BE2C (cell line): ENCODE measurements around the gene PRKD1.

Source experiments
- DNase-seq: peaks from one replicate; pipeline ENCODE4 v3.0.0-alpha.2; 2020
- H3K27me3 ChIP-seq: fragments of 250-450 bp; sonication (Bioruptor Pico); 2 replicates; pipeline ENCODE4 v1.5.1; 2020; ENCODE audit warnings: mild to moderate bottlenecking
- H3K36me3 ChIP-seq: fragments of 250-450 bp; sonication (Bioruptor Pico); 2 replicates; pipeline ENCODE4 v1.5.1; 2020; ENCODE audit warnings: mild to moderate bottlenecking
- H3K4me1 ChIP-seq: fragments of 250-450 bp; sonication (Bioruptor Pico); 2 replicates; pipeline ENCODE4 v1.5.1; 2020
- H3K4me3 ChIP-seq: 2 replicates; pipeline ENCODE4 v1.5.1; 2011; ENCODE audit warnings: low read depth, low read length
- H3K9me3 ChIP-seq: fragments of 250-450 bp; sonication (Bioruptor Pico); 2 replicates; pipeline ENCODE4 v1.5.1; 2020
- TF ChIP-seq, protein P1 (sequence below): IDR thresholded peaks from 2 replicates; pipeline ENCODE4 v1.5.1; 2012; ENCODE audit warnings: mild to moderate bottlenecking, low read depth, low read length

Gene PRKD1

DNA sequence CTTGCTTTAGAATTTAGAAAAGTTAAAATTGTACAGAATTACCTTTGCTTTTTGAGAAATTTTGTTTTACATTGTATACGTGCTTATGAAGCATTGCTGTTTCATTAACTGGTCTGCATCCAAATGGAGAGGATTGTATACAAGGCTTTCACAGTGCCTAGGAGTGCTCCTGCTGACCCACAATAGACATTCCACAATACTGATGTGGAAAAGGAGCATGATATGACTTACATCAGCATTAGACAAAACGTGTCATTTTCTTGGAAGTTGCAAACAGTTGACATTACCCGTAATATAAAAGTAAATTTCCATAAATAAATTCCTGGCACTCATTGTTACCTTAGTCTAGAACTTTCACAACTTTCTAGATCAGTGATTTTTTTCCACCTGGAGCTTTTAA is 1.9 kb downstream of the PRKD1 start:
- Histone ChIP-seq H3K36me3 (no peaks in the 10 kb centered on the region), H3K4me1 (no peaks in the 10 kb centered on the region), H3K27me3 (peaks cover 27% of the 10 kb centered on the region), H3K9me3 (no peaks in the 10 kb centered on the region), H3K4me3 (no peak overlapping the region)
- TF ChIP-seq, protein P1, sequence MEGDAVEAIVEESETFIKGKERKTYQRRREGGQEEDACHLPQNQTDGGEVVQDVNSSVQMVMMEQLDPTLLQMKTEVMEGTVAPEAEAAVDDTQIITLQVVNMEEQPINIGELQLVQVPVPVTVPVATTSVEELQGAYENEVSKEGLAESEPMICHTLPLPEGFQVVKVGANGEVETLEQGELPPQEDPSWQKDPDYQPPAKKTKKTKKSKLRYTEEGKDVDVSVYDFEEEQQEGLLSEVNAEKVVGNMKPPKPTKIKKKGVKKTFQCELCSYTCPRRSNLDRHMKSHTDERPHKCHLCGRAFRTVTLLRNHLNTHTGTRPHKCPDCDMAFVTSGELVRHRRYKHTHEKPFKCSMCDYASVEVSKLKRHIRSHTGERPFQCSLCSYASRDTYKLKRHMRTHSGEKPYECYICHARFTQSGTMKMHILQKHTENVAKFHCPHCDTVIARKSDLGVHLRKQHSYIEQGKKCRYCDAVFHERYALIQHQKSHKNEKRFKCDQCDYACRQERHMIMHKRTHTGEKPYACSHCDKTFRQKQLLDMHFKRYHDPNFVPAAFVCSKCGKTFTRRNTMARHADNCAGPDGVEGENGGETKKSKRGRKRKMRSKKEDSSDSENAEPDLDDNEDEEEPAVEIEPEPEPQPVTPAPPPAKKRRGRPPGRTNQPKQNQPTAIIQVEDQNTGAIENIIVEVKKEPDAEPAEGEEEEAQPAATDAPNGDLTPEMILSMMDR, result no peak
- DNase-seq, result no peak

DNA sequence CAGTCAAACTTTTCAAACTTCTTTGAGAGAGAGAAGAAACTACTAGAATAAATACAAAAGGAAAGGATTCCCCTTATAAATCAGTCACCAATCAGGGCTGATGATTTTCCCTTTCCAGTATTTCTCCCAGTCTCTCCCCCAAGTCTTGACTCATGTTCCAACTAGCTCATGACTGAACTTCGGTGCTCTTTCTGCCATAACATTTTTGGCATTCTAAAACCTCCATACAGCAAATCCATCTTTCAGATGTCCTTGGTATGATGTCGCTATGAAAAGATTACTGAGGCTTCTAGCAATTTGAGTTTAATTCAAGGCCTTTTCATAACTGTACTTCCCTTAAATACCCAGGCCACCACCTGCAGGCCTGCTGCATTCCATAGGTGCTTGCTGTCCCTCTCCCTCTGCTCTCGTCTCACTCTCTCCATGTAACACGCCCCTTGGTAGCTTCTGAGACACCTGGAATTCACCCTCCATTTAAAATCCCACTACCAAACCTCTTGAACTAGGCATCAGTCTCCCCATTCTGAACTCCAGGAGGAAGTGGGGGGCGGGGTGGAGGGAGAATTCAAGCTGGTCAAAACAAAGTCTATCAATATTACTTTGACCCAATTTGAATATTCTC is 2.4 kb downstream of the PRKD1 start:
- H3K27me3 ChIP-seq, result peaks cover 27% of the 10 kb centered on the region
- no peaks in the 10 kb centered on the region for H3K9me3 ChIP-seq
- TF ChIP-seq, protein P1, result no peak
- H3K36me3 ChIP-seq, result no peaks in the 10 kb centered on the region
- no peaks in the 10 kb centered on the region for H3K4me1 ChIP-seq
- no peak for DNase-seq
- H3K4me3 ChIP-seq, result no peak overlapping the region

DNA sequence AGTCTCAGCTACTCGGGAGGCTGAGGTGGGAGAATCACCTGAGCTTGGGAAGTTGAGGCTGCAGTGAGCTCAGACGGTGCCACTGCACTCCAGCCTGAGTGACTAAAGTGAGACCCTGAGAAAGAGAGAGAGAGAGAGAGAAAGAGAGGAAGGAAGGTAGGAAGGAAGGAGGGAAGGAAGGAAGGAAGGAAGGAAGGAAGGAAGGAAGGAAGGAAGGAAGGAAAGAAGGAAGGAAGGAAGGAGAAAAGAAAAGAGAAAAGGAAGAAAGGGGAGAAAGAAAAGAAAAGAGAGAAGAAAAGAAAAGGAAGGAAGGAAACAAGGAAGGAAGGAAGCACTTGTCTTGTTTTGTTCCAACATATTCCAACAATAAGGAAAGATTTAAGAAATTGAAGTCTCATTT is 7.8 kb downstream of the PRKD1 start:
- no peak overlapping the region for H3K4me3 ChIP-seq
- H3K36me3 ChIP-seq, result no peaks in the 10 kb centered on the region
- no peaks in the 10 kb centered on the region for H3K9me3 ChIP-seq
- TF ChIP-seq, protein P1, result no peak
- DNase-seq, result no peak
- H3K4me1 ChIP-seq, result no peaks in the 10 kb centered on the region
- H3K27me3 ChIP-seq, result no peaks in the 10 kb centered on the region

DNA sequence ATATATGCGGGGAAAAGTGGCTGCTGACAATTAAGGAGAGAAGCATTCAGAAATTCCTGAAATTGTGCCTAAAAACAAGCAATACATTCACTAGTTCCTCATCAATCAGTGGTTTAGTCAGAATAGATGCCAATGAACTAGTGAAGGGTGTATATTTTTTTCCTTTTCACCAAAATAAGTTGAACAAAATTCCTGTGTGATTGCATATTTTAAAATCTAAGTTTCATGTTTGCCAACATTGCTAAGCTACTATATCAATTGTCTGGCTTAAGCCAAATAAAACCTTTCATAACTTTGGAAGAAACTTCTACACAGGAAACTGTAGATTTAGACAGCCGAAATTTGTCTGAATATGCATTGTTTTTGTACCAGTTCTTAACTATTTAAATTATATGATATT is 8.7 kb downstream of the PRKD1 start:
- Histone ChIP-seq H3K4me1 (no peaks in the 10 kb centered on the region), H3K9me3 (no peaks in the 10 kb centered on the region), H3K27me3 (no peaks in the 10 kb centered on the region), H3K36me3 (no peaks in the 10 kb centered on the region), H3K4me3 (no peak overlapping the region)
- TF ChIP-seq, protein P1, result no peak
- no peak for DNase-seq

DNA sequence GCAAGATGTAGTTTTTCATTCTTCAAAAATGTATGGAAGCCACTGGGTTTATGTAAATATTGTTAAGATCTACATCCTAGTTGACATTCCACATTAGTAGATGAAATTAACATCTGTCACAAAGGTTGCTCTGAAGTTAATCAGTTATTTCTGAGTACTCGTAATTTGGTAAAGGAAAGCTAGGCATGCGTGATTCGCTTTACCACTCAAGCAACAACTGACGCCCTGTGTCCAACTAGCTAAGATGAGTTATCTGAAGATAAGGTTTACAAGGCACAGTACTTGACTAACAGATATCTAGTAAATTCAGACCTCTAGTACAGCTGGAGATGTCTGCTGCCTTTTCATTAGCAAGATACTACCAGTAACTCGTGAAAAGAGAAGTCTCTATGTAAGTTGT is 14.1 kb downstream of the PRKD1 start:
- Histone ChIP-seq H3K4me1 (no peaks in the 10 kb centered on the region), H3K9me3 (no peaks in the 10 kb centered on the region), H3K36me3 (no peaks in the 10 kb centered on the region), H3K27me3 (no peaks in the 10 kb centered on the region), H3K4me3 (no peak overlapping the region)
- no peak for DNase-seq
- TF ChIP-seq, protein P1, result no peak

DNA sequence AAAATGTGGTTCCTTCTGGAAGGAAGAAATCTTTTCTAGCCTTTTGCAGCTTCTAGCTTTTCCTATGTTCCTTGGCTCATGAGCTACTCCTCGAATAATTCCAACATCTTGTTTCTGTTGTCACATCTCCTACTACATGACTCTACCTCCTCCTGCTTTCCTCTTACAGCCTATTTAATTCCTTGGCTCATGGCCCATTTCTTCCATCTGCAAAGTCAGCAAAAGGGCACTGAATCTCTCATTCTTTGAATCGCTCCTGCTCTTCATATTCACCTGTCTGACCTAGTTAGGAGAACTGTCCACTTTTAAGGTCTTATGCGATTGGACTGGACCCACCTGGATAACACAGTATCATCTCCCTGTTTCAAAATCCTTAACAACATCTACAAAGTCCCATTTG is 15.8 kb downstream of the PRKD1 start:
- Histone ChIP-seq H3K36me3 (no peaks in the 10 kb centered on the region), H3K4me1 (no peaks in the 10 kb centered on the region), H3K9me3 (no peaks in the 10 kb centered on the region), H3K27me3 (no peaks in the 10 kb centered on the region), H3K4me3 (no peak overlapping the region)
- no peak for DNase-seq
- TF ChIP-seq, protein P1, result no peak
